Osteocyte (in vitro differentiated cells): Measurements from ENCODE around the gene PCDHGA5. TPM values are rescaled to one million over a fixed set of nuclear protein-coding genes. Genes with fewer than 3 reads are reported as not detected.
"Not testable (repeated sequence)": the region's sequence is repeated elsewhere in the genome, so short reads cannot be mapped to it uniquely, and the experiment has no call there.

Experiments used
- DNase-seq: peaks from one replicate; pipeline ENCODE4 v3.0.0; 2021; ENCODE audit warnings: mixed read lengths; ENCODE audit not compliant: unreplicated experiment; ENCODE audit errors: extremely low spot score
- H3K27ac Mint-ChIP-seq: one replicate; pipeline ENCODE4 v1.8.0; 2021; ENCODE audit warnings: mild to moderate bottlenecking, mixed read lengths; ENCODE audit not compliant: unreplicated experiment
- H3K27me3 Mint-ChIP-seq: one replicate; pipeline ENCODE4 v1.8.0; 2021; ENCODE audit warnings: mixed read lengths; ENCODE audit not compliant: unreplicated experiment
- H3K36me3 Mint-ChIP-seq: one replicate; pipeline ENCODE4 v1.8.0; 2021; ENCODE audit warnings: mixed read lengths; ENCODE audit not compliant: unreplicated experiment
- H3K4me1 Mint-ChIP-seq: one replicate; pipeline ENCODE4 v1.8.0; 2021; ENCODE audit warnings: mixed read lengths; ENCODE audit not compliant: unreplicated experiment
- H3K4me3 Mint-ChIP-seq: one replicate; pipeline ENCODE4 v1.8.0; 2021; ENCODE audit warnings: mild to moderate bottlenecking, moderate library complexity, mixed read lengths; ENCODE audit not compliant: unreplicated experiment
- H3K9me3 Mint-ChIP-seq: one replicate; pipeline ENCODE4 v1.8.0; 2021; ENCODE audit warnings: mixed read lengths; ENCODE audit not compliant: unreplicated experiment
- total RNA-seq: library from RNA; stranded (reverse); gene quantifications from 2 replicates; pipeline ENCODE4 v1.2.1, GENCODE V29; 2021
- TF ChIP-seq, protein P1 (sequence below): fragments of 200-600 bp; sonication (generic); IDR thresholded peaks from 2 replicates; pipeline ENCODE4 v1.5.0; 2021; ENCODE audit warnings: antibody characterized with exemption, mild to moderate bottlenecking, moderate library complexity

The PCDHGA5 gene
- total RNA-seq, 1 donor from 2014 or later = 0.13 TPM

- Mint-ChIP-seq H3K4me3 (no peak overlapping the region), H3K4me1 (peaks cover 1% of the 10 kb centered on the region), H3K27ac (no peak overlapping the region), H3K27me3 (no peaks in the 10 kb centered on the region), H3K9me3 (peaks cover 32% of the 10 kb centered on the region), H3K36me3 (peaks cover 1% of the 10 kb centered on the region)
- TF ChIP-seq, protein P1, sequence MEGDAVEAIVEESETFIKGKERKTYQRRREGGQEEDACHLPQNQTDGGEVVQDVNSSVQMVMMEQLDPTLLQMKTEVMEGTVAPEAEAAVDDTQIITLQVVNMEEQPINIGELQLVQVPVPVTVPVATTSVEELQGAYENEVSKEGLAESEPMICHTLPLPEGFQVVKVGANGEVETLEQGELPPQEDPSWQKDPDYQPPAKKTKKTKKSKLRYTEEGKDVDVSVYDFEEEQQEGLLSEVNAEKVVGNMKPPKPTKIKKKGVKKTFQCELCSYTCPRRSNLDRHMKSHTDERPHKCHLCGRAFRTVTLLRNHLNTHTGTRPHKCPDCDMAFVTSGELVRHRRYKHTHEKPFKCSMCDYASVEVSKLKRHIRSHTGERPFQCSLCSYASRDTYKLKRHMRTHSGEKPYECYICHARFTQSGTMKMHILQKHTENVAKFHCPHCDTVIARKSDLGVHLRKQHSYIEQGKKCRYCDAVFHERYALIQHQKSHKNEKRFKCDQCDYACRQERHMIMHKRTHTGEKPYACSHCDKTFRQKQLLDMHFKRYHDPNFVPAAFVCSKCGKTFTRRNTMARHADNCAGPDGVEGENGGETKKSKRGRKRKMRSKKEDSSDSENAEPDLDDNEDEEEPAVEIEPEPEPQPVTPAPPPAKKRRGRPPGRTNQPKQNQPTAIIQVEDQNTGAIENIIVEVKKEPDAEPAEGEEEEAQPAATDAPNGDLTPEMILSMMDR = no peak
- no peak for DNase-seq
These were observed 18.6 kb upstream of the PCDHGA5 start for GRCh38 chr5:141345327-141345726.

DNA sequence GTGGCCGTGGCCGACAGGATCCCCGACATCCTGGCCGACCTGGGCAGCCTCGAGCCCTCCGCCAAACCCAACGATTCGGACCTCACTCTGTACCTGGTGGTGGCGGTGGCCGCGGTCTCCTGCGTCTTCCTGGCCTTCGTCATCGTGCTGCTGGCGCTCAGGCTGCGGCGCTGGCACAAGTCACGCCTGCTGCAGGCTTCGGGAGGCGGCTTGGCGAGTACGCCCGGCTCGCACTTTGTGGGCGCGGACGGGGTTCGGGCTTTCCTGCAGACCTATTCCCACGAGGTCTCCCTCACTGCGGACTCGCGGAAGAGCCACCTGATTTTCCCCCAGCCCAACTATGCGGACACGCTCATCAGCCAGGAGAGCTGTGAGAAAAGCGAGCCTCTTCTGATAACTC lies 17.9 kb upstream of the PCDHGA5 start:
- H3K36me3 Mint-ChIP-seq, H3K27ac Mint-ChIP-seq, H3K4me3 Mint-ChIP-seq, DNase-seq, H3K27me3 Mint-ChIP-seq, H3K4me1 Mint-ChIP-seq: not testable (repeated sequence)
- peaks cover 31% of the 10 kb centered on the region for H3K9me3 Mint-ChIP-seq

GRCh38 chr5:141349917-141350619 lies 13.9 kb upstream of the PCDHGA5 start, which contains the start of gene PCDHGB1:
PCDHGB1 (plus strand) TSS chr5:141350099; CDS start chr5:141350261, 162 bp downstream.
- Mint-ChIP-seq H3K36me3 (peaks cover 1% of the 10 kb centered on the region), H3K4me3 (no peak within 1 kb of the TSS), H3K9me3 (peaks cover 25% of the 10 kb centered on the region), H3K27ac (no peak within 1 kb of the TSS), H3K27me3 (no peaks in the 10 kb centered on the region), H3K4me1 (peaks cover 1% of the 10 kb centered on the region)
- no peak for DNase-seq
- TF ChIP-seq, protein P1 = peak; percentile 33

GRCh38 chr5:141351591-141351990 lies 12.4 kb upstream of the PCDHGA5 start:
- Mint-ChIP-seq H3K4me3 (no peak overlapping the region), H3K9me3 (peaks cover 28% of the 10 kb centered on the region), H3K27ac (no peak overlapping the region), H3K27me3 (no peaks in the 10 kb centered on the region), H3K4me1 (peaks cover 1% of the 10 kb centered on the region), H3K36me3 (peaks cover 1% of the 10 kb centered on the region)
- DNase-seq = no peak
- TF ChIP-seq, protein P1 = no peak

DNA sequence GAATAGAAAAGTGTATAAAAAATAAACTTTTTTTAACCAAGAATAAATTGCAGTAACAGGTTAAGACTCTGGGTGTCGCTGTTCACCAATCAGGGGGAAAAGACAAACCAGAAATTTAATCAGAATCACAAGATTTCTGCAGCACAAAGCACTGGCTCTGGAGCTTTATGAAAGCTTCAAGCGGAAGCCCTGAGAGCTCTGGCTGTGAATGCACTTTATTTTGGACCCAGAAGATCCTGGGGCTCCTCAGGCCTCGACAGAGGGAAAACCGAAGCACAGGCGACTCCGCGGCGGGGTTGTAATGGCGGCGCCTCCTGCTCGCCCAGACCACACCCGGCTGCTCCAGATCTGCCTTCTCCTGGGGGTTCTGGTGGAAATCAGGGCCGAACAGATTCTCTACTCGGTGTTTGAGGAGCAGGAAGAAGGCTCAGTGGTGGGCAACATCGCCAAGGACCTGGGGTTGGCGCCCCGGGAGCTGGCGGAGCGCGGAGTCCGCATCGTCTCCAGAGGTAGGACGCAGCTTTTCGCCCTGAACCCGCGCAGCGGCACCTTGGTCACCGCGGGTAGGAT lies 9.0 kb upstream of the PCDHGA5 start, which contains the start of gene PCDHGA4:
Gene PCDHGA4, plus strand, starts transcription at position 122 of the 570 bp plus-strand sequence. Its CDS starts 87 bp downstream, at position 209.
- Mint-ChIP-seq H3K36me3 (peaks cover 1% of the 10 kb centered on the region), H3K9me3 (peaks cover 35% of the 10 kb centered on the region), H3K4me1 (peaks cover 1% of the 10 kb centered on the region), H3K4me3 (no peak within 1 kb of the TSS), H3K27ac (no peak within 1 kb of the TSS), H3K27me3 (no peaks in the 10 kb centered on the region)
- DNase-seq = no peak
- TF ChIP-seq, protein P1 = no peak
